ENCODE results near the gene RDH13. TPM values are rescaled to one million over a fixed set of nuclear protein-coding genes. Genes with fewer than 3 reads are reported as not detected.

RDH13 gene
- total RNA-seq, 4 donors from 2014 or later = 70.6 to 225 (median 108) TPM

DNA sequence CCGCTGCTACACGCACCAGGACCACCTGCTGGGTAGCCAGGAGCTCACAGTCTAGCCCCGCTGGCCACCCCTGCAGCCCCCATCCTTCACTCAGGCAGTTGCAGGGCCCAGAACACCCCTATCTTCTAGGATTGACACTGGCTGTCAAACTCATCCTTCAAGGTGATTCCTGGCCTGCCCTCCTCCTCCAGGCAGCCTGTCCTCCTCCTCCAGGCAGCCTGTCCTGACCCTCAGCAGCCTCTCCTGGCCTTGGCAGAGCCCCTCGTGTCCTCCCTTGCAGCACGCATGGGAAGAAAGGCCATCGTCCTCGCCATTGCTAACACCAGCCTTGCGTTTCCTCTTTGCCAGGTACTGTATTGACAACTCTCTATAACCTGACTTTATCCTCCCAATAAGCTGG is 9.0 kb upstream of the RDH13 start:
- H3K4me1 ChIP-seq = peaks cover 14% of the 10 kb centered on the region
- peaks cover 50% of the 10 kb centered on the region for H3K27me3 ChIP-seq
- WGBS = 69% methylated on average over 8 of the region's 8 CpGs
- no peak overlapping the region for H3K27ac ChIP-seq
- no peaks in the 10 kb centered on the region for H3K9me3 ChIP-seq
- H3K4me3 ChIP-seq = no peak overlapping the region
- TF ChIP-seq EP300 (IDR thresholded peaks at IDR 0.05) (no peak), POLR2A (IDR thresholded peaks at IDR 0.05) (no peak), POLR2AphosphoS5 (IDR thresholded peaks at IDR 0.05) (no peak)
- TF ChIP-seq, protein P1, sequence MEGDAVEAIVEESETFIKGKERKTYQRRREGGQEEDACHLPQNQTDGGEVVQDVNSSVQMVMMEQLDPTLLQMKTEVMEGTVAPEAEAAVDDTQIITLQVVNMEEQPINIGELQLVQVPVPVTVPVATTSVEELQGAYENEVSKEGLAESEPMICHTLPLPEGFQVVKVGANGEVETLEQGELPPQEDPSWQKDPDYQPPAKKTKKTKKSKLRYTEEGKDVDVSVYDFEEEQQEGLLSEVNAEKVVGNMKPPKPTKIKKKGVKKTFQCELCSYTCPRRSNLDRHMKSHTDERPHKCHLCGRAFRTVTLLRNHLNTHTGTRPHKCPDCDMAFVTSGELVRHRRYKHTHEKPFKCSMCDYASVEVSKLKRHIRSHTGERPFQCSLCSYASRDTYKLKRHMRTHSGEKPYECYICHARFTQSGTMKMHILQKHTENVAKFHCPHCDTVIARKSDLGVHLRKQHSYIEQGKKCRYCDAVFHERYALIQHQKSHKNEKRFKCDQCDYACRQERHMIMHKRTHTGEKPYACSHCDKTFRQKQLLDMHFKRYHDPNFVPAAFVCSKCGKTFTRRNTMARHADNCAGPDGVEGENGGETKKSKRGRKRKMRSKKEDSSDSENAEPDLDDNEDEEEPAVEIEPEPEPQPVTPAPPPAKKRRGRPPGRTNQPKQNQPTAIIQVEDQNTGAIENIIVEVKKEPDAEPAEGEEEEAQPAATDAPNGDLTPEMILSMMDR (IDR thresholded peaks at IDR 0.05) = no peak
- H3K36me3 ChIP-seq = no peaks in the 10 kb centered on the region
- no peak for DNase-seq (ENCODE audit: low spot score in 2 of 2)

DNA sequence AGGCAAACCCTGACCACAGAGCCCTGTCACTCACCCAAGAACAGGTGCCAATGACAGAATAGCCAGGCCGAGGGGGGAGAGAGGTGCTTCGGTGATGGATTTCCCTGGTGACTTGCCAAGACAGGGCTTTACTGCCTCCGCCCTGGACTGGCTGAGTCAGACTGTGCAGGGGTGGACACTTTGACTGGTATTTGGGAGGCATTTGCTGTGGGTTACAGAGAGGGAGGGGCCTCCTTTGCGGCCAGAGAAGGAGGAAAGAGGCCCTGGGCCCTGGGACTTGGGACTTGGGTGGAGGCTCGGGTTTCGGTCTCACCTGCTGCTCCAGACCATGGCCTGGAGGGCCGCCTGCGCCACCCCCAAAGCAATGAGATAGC is 8.2 kb upstream of the RDH13 start:
- Histone ChIP-seq H3K27ac (no peak overlapping the region), H3K27me3 (peaks cover 47% of the 10 kb centered on the region), H3K9me3 (no peaks in the 10 kb centered on the region), H3K36me3 (no peaks in the 10 kb centered on the region), H3K4me3 (no peak overlapping the region), H3K4me1 (peaks cover 14% of the 10 kb centered on the region)
- DNase-seq (ENCODE audit: low spot score in 2 of 2) = no peak
- TF ChIP-seq POLR2A (IDR thresholded peaks at IDR 0.05) (no peak), EP300 (IDR thresholded peaks at IDR 0.05) (no peak), POLR2AphosphoS5 (IDR thresholded peaks at IDR 0.05) (no peak)
- TF ChIP-seq, protein P1 (IDR thresholded peaks at IDR 0.05) = no peak
- 39% methylated on average over 3 of the region's 8 CpGs for WGBS

DNA sequence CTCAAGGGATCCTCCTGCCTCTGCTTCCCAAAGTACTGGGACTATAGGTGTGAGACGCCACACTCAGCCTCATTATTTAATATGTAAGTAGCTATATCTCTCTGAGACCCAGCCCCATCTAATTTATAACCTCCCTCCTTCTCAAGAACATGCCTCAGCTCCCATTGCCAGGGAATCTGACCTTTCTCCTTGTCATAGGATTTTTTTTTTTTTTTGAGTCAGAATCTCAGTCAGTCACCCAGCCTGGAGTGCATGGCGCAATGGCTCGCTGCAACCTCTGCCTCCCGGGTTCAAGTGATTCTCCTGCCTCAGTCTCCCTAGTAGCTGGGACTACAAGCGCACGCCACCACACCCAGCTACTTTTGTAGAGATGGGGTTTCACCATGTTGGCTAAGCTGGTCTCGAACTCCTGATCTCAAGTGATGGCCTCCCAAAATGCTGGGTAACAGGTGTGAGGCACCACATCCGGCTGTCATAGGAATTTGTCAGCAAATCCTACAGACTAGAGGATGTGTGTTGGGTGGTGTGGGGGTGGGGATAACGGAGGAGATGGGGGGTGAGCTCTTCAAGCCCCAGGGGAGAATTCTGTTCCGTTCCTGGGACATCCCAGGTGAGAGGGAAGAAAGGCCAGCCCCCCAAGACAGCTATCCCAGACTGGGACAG is 7.6 kb upstream of the RDH13 start:
- Histone ChIP-seq H3K4me3 (no peak overlapping the region), H3K27me3 (peaks cover 50% of the 10 kb centered on the region), H3K4me1 (peaks cover 14% of the 10 kb centered on the region), H3K36me3 (no peaks in the 10 kb centered on the region), H3K27ac (no peak overlapping the region), H3K9me3 (no peaks in the 10 kb centered on the region)
- 75% methylated on average over 10 of the region's 10 CpGs for WGBS
- TF ChIP-seq POLR2AphosphoS5 (IDR thresholded peaks at IDR 0.05) (no peak), POLR2A (IDR thresholded peaks at IDR 0.05) (no peak), EP300 (IDR thresholded peaks at IDR 0.05) (no peak)
- TF ChIP-seq, protein P1 (IDR thresholded peaks at IDR 0.05) = no peak
- no peak for DNase-seq (ENCODE audit: low spot score in 2 of 2)

DNA sequence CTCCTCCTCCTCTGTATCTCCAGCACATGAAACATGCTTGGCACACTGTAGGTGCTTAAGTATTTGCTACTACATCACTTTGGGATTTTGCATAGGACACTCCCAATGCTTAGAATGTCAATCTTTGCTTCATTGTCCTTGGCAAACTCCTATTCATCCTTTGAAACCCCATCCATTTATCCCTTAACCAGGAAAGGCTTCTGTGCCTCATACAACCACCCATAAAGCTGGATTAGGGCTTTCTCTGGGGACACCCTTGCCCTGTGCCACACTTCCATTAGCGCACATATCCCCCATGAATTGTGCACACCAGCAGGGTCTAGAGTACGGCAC is 6.9 kb upstream of the RDH13 start:
- DNase-seq (ENCODE audit: low spot score in 2 of 2) = no peak
- no peaks in the 10 kb centered on the region for H3K36me3 ChIP-seq
- peaks cover 14% of the 10 kb centered on the region for H3K4me1 ChIP-seq
- H3K4me3 ChIP-seq = peak overlapping the region; percentile 38
- H3K9me3 ChIP-seq = no peaks in the 10 kb centered on the region
- peaks cover 48% of the 10 kb centered on the region for H3K27me3 ChIP-seq
- TF ChIP-seq POLR2A (IDR thresholded peaks at IDR 0.05) (no peak), POLR2AphosphoS5 (IDR thresholded peaks at IDR 0.05) (no peak), EP300 (IDR thresholded peaks at IDR 0.05) (no peak)
- TF ChIP-seq, protein P1 (IDR thresholded peaks at IDR 0.05) = no peak
- WGBS = 97% methylated on average over 2 of the region's 2 CpGs
- peak overlapping the region; percentile 82 for H3K27ac ChIP-seq

DNA sequence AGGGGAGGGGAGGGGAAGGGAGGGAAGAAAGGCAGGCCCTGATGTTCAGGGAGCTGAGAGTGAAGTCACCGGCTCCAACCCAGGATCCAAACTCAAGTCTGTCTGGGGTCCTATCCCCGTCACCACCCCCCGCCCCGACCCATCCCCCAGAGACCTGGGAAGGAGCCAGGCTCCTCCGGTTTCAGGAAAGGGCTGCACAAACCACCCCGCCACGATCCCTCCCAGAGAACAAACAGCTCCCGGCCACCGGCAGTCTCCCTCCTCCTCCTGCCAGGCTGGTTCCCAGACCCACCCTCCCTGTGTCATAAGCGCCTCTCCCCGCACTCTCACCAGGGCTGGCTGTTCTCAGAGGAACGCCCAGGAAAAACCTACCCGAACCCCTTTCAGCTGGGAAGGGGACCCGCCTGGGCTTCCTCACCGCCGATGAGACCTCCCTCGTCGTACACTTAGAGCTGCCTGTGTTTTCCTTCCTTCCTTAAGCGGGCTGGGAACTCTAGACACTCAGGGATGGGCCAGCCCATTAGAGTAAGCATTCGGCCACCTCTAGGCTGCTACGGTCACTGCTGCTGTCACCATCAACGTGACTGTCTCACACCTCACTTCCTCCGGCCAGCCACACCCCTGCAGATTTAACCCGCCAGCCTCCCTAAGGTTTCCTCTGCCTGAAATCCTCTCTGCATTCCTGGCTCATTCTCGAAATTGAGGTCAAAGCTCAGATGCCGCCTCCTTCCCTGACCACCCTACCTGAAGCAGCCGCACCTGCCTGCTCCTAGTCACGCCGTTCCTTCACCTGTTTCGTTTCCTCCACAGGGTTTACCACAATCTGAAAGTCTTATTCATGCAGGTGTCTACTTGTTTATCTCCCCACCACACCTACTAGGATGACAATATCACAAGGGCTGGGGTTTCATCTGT is 6.3 kb upstream of the RDH13 start:
- DNase-seq (ENCODE audit: low spot score in 2 of 2) = no peak
- Histone ChIP-seq H3K27ac (peak overlapping the region; percentile 82), H3K36me3 (no peaks in the 10 kb centered on the region), H3K27me3 (peaks cover 48% of the 10 kb centered on the region), H3K4me1 (peaks cover 14% of the 10 kb centered on the region), H3K4me3 (peak overlapping the region; percentile 38), H3K9me3 (no peaks in the 10 kb centered on the region)
- TF ChIP-seq POLR2A (IDR thresholded peaks at IDR 0.05) (no peak), POLR2AphosphoS5 (IDR thresholded peaks at IDR 0.05) (no peak), EP300 (IDR thresholded peaks at IDR 0.05) (no peak)
- TF ChIP-seq, protein P1 (IDR thresholded peaks at IDR 0.05) = no peak
- WGBS = 7% methylated on average over 20 of the region's 30 CpGs
